Activated naive CD4-positive, alpha-beta T cell treated with anti-CD3 and anti-CD28 coated beads for 36 hours (primary cell): ENCODE data around the gene PRODH. TPM values are rescaled to one million over a fixed set of nuclear protein-coding genes. Genes with fewer than 3 reads are reported as not detected.
A peak's percentile ranks its signal among the peaks of the same experiment; 100 is the strongest.
"Not testable (repeated sequence)": the region's sequence is repeated elsewhere in the genome, so short reads cannot be mapped to it uniquely, and the experiment has no call there.

Source experiments
- CTCF ChIA-PET: fragments of 350-600 bp; sonication (Branson Sonifier 250); formaldehyde crosslinking; loops from one replicate; lab custom pipeline; 2021; ENCODE audit warnings: antibody characterized with exemption; lab: Charles Lee
- DNase-seq: peaks from one replicate; pipeline ENCODE4 v3.0.0-alpha.2; 2020
- H3K27ac Mint-ChIP-seq: one replicate; pipeline ENCODE4 v1.8.0; 2021; ENCODE audit warnings: mild to moderate bottlenecking, mixed read lengths
- H3K27me3 Mint-ChIP-seq: one replicate; pipeline ENCODE4 v1.8.0; 2021; ENCODE audit warnings: low read depth, mixed read lengths
- H3K36me3 Mint-ChIP-seq: one replicate; pipeline ENCODE4 v1.8.0; 2021; ENCODE audit warnings: low read depth, mixed read lengths
- H3K4me1 Mint-ChIP-seq: one replicate; pipeline ENCODE4 v1.8.0; 2021; ENCODE audit warnings: low read depth, mixed read lengths
- H3K4me3 Mint-ChIP-seq: one replicate; pipeline ENCODE4 v1.8.0; 2021; ENCODE audit warnings: mild to moderate bottlenecking, moderate library complexity, mixed read lengths
- H3K9me3 Mint-ChIP-seq: one replicate; pipeline ENCODE4 v1.8.0; 2021; ENCODE audit warnings: mixed read lengths
- intact Hi-C: fragments of 100-400 bp; cut with micrococcal nuclease; formaldehyde crosslinking; loops from one replicate; pipeline ENCODE4 v1.15.1; 2023
- total RNA-seq, 2 experiments: library from RNA; stranded (reverse); gene quantifications; one replicate each; pipeline ENCODE4 v1.2.3, GENCODE V29; 2021

PRODH gene
- total RNA-seq, 2 experiments from 2014 or later = 0.12 to 0.30 TPM

- CTCF ChIA-PET = no interaction called here
Observed at GRCh38 chr22:18973264-18974031, 37.4 kb upstream of the PRODH start.

GRCh38 chr22:18972591-18972990 is 36.5 kb upstream of the PRODH start:
- H3K27ac Mint-ChIP-seq, DNase-seq, intact Hi-C loops, CTCF ChIA-PET, H3K36me3 Mint-ChIP-seq, H3K4me3 Mint-ChIP-seq, H3K9me3 Mint-ChIP-seq, H3K27me3 Mint-ChIP-seq, H3K4me1 Mint-ChIP-seq: not testable (repeated sequence)

More at GRCh38 chr22:18973264-18974031, 37.4 kb upstream of the PRODH start:
- Mint-ChIP-seq H3K27me3 (peaks cover 4% of the 10 kb centered on the region), H3K4me1 (no peaks in the 10 kb centered on the region), H3K27ac (no peak overlapping the region), H3K9me3 (no peaks in the 10 kb centered on the region), H3K4me3 (no peak overlapping the region), H3K36me3 (no peaks in the 10 kb centered on the region)
- no peak for DNase-seq
- intact Hi-C loops = no loop called here

DNA sequence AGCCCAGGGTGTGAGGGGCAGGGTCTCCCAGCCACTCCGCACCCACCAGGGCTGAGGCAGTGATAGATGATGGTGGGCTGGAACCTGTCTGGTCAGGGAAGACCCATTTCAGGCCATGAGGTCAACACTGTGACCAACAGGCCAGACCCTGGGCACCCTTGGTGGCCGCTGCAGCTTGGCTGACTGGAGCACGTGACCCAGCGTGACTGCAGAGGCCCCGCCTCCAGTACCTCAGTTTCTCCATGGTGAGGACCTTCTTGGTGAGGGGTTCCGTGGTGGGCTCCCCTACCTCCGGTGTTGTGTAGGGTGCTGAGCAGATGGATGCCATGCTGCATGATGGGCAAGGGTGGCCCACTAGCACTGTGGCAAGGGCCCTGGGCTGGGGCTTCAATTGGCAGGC is 35.9 kb upstream of the PRODH start:
- CTCF ChIA-PET, intact Hi-C loops, H3K4me3 Mint-ChIP-seq: not testable (repeated sequence)

GRCh38 chr22:18971321-18971751 is 35.2 kb upstream of the PRODH start:
- DNase-seq = no peak
- Mint-ChIP-seq H3K4me1 (no peaks in the 10 kb centered on the region), H3K4me3 (no peak overlapping the region), H3K27me3 (peaks cover 4% of the 10 kb centered on the region), H3K9me3 (no peaks in the 10 kb centered on the region), H3K36me3 (no peaks in the 10 kb centered on the region), H3K27ac (no peak overlapping the region)
- CTCF ChIA-PET = no interaction called here
- intact Hi-C loops = no loop called here

More for the DNA sequence above, 35.9 kb upstream of the PRODH start:
- H3K27me3 Mint-ChIP-seq, H3K27ac Mint-ChIP-seq, DNase-seq, H3K9me3 Mint-ChIP-seq, H3K36me3 Mint-ChIP-seq, H3K4me1 Mint-ChIP-seq: not testable (repeated sequence)

- no peaks in the 10 kb centered on the region for H3K9me3 Mint-ChIP-seq
- CTCF ChIA-PET = no interaction called here
- H3K27ac Mint-ChIP-seq = no peak overlapping the region
- H3K4me1 Mint-ChIP-seq = no peaks in the 10 kb centered on the region
- peaks cover 4% of the 10 kb centered on the region for H3K27me3 Mint-ChIP-seq
- DNase-seq = no peak
- intact Hi-C loops = no loop called here
- peak overlapping the region; percentile 43 for H3K4me3 Mint-ChIP-seq
- H3K36me3 Mint-ChIP-seq = no peaks in the 10 kb centered on the region
Observed at GRCh38 chr22:18970948-18971315, 34.8 kb upstream of the PRODH start.

DNA sequence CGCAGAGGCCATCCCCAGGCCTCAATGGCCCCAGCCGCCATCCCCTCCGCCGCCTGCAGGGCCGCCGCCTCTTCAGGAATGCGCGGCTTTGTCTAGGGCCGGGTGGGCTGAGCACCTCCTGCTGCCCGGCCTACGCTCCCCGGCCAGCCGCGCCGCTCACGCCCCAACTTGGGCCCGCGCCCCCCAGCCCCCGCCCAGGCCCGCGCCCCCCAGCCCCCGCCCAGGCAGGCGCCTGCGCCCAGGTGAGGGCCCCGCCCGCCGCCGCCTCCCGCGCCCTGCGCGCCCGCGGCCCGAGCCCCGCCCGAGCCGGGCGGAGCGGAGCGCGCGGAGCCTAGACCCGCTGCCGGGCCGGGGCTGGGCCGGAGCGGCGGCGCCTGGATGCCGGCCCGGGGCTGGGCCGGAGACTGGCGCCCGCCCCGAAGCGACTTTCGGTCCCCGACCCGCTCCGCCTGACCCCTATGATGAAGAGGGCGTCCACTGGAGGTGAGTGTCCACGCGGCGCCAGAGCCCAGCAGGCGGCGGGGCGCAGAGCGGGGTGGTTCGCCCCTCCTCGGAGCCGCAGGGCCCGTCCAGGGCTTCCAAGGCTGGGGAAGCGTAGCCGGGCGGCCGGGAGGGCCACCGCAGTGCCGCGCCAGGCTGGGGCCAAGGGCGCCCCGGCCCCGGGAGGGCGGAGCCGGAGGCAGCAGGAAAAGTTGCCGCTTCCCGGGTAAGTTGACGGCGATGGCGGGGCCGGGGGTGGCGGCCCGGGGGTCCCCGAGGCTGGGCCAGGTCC is 34.3 kb upstream of the PRODH start:
- Mint-ChIP-seq H3K27me3 (peaks cover 4% of the 10 kb centered on the region), H3K27ac (no peak overlapping the region), H3K4me1 (no peaks in the 10 kb centered on the region), H3K36me3 (no peaks in the 10 kb centered on the region), H3K9me3 (no peaks in the 10 kb centered on the region), H3K4me3 (peak overlapping the region; percentile 12)
- no peak for DNase-seq
- CTCF ChIA-PET = no interaction called here
- intact Hi-C loops = no loop called here

DNA sequence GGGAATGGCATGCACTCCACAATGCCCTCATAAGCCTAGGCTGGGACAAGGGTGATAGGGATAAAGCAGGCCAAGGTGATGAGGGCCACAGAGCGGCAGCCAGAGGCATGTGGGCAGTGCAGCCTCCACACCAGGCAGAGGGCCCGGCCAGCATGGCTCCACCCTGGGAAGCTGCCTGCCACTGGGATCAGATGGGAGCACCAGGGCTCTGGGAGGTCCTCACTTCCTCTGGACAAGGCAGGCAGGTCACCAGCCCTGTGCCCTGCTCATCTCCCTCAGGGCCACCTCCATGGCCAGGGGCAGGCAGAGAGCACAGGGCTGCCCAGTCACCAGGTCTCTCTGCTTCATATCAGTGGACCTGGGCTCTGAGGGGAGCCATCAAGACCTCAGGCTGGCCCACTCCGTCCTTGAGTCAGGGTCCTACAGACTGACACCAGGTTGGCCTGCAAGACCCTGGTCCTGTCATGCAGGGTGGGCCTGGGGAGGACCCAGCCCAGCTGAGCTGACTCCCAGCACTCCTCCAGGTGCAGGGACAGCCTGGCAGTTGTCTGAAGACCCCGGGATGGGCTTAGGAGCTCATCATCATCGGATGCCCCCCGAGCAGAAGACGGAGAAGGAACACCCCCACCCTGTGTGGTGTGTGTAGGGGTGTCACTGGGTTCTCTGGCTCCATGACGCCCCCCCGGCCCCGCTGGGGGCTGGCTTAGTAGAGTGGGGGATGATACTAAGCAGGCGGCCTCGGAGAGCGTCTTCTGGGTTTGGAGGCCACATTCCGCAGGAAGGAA is 33.3 kb upstream of the PRODH start:
- DNase-seq, H3K36me3 Mint-ChIP-seq, intact Hi-C loops, H3K27me3 Mint-ChIP-seq, CTCF ChIA-PET, H3K4me1 Mint-ChIP-seq, H3K27ac Mint-ChIP-seq, H3K9me3 Mint-ChIP-seq: not testable (repeated sequence)
- peak overlapping the region; percentile 44 for H3K4me3 Mint-ChIP-seq

- peaks cover 4% of the 10 kb centered on the region for H3K27me3 Mint-ChIP-seq
- H3K27ac Mint-ChIP-seq = no peak overlapping the region
- no peaks in the 10 kb centered on the region for H3K36me3 Mint-ChIP-seq
- H3K4me3 Mint-ChIP-seq = no peak overlapping the region
- CTCF ChIA-PET = no interaction called here
- intact Hi-C loops = no loop called here
- no peaks in the 10 kb centered on the region for H3K4me1 Mint-ChIP-seq
- peak; percentile 32 for DNase-seq
- no peaks in the 10 kb centered on the region for H3K9me3 Mint-ChIP-seq
Observed at GRCh38 chr22:18968011-18968749, 32.1 kb upstream of the PRODH start.

- H3K9me3 Mint-ChIP-seq, H3K4me3 Mint-ChIP-seq, H3K27me3 Mint-ChIP-seq, CTCF ChIA-PET, DNase-seq, intact Hi-C loops, H3K4me1 Mint-ChIP-seq, H3K36me3 Mint-ChIP-seq, H3K27ac Mint-ChIP-seq: not testable (repeated sequence)
Observed at GRCh38 chr22:18967391-18968010, 31.4 kb upstream of the PRODH start.

DNA sequence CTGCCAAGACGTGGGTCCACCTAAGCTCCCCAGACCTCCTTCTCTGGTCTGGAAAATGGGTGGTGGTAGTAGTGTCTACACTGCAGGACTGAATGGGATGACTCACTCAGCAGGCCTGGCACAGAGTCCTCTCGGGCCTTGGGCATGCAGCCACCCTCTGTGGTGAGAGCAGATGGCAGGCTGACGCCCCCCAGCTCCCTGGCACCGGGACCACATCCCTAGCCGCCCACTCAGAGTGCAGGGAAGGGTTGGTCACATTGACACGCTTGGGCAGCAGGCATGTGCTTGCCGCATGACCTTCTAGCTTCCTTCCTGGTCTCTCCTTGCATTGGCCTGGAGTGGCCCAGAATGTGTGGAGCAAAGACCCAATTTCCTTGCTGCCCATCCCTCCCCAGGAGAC is 30.7 kb upstream of the PRODH start:
- Mint-ChIP-seq H3K4me1 (no peaks in the 10 kb centered on the region), H3K27ac (no peak overlapping the region), H3K36me3 (no peaks in the 10 kb centered on the region), H3K27me3 (peaks cover 4% of the 10 kb centered on the region), H3K4me3 (no peak overlapping the region), H3K9me3 (no peaks in the 10 kb centered on the region)
- no peak for DNase-seq
- intact Hi-C loops = no loop called here
- CTCF ChIA-PET = no interaction called here

DNA sequence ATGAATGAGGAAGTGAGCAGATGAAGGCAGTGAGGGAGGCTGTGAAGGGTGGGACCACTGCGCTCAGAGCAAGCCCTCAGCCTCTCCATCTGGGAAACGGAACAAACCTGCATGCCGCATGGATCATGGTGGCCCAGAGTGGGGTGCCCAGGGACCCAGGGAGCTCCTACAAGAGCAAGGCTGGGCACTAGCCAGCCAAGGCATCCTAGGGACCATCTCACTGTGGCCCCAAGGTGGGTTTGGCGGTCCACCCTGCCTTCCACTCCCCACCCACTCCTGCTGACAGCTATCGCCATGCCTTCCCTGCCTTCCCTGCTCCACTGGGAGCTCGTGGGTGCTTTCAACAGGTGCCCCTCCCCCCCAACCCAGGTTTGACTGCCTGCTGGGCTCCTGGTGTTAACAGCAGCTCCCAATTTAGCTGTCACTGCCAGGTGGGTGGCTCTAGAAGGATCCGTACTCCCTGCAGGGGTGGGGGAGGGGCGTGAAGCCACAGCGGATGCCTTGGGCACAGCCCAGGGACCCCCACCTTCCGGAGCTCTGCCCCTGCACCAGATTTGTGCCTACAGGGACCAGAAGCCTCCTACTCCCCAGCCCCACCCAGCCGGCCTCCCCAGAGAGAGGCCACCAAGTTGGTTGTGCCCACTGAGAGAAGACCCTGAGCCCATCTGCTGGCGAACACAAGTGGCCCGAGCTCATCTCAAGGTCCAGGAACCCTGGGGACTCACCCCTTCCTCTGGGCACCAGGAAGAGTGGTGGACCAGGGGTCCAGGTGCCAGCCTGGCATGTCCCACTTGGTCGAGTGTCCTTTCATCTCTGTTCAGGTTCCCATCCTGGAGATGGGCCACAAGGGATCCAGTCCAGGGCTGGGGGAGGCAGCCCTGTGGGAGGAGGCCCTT is 29.7 kb upstream of the PRODH start:
- Mint-ChIP-seq H3K27ac (no peak overlapping the region), H3K36me3 (no peaks in the 10 kb centered on the region), H3K27me3 (peaks cover 4% of the 10 kb centered on the region), H3K4me1 (no peaks in the 10 kb centered on the region), H3K9me3 (no peaks in the 10 kb centered on the region), H3K4me3 (no peak overlapping the region)
- CTCF ChIA-PET = no interaction called here
- no peak for DNase-seq
- intact Hi-C loops = no loop called here
